UCSD-AML1 (cell line): ENCODE measurements around the gene POFUT2.

ENCODE experiments used
- DNase-seq: peaks from one replicate; lab custom pipeline; 2025; ENCODE audit not compliant: unreplicated experiment; lab: John Stamatoyannopoulos, UW

POFUT2 gene

GRCh38 chr21:45283611-45284455 lies 3.9 kb downstream of the POFUT2 start:
- DNase-seq: no peak

- no peak for DNase-seq
These were observed 4.6 kb downstream of the POFUT2 start for GRCh38 chr21:45283035-45283610.

DNA sequence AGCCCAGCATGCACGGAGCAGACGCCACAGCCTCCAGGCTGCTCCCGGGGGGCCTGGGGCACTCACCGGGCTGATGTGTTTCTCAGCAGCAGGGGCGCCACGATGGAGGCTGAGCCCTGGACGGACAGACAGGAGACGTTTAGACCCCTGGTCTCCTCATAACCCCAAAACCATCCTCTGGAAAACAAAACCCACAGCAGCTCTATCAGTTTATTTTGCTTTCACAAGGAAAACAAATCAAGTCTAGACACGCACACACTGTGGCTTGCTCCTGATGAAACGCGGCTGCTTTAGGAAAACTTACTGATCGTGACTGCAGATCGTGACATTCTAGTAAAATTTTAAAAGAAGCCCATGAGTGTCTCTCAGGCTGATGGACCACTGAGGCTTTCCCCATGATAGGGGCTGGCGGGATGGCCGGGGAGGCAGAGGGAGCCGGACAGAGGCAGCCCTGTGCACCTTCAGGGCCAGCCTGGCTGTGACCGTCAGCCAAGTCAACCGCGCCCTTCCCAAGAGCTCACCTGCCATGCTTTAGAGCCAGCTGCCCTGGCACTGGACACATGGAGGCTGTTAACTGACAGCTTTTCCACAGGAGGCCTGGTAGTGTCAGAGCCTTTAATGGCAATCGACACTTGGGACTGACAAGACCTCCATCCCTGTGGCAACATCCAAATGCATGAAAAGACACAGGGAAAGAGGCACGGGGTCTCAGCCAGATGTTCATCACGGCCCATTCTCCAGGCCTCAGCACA lies 5.2 kb downstream of the POFUT2 start:
- no peak for DNase-seq

DNA sequence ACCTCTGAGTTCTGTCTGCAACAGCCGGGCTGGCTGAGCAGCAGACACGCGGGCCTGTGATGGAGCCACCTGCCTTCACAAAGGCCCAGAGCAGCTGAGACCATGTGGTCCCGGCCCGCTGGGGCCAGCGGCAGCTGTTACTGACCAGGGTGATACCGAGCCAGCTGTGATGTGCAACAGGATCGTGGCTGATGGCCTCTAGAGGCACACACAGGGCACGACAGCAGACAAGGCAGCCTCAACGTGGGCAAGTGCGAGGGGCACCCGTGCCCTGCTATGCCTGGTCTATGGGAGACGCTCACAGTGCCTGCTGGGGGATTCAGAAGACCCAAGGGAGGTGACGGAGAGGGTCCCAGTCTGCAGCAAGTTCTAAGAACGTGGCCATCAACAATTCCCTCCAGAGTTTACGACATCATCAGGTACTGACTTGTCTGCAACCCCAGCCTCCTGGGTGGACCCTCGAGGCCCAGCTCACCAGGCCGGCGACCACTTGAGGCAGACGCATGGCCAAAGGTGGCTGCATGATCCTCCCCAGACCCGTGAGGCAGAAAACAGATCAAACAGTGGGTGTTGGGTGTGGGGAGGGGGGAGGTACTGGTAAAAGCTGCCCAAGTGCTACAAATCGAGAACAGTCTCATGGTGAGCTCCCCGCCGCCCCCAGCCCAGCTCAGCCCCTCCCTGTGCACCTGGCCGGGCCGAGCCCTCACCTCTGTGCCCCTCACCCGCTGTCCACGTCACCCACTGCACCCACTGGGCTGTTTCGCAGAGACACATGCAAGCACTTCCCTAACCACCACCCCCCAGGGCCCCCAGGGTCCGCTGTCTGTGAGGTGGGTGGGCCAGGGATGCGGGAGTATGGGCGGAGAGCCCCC lies 6.0 kb downstream of the POFUT2 start:
- no peak for DNase-seq

DNA sequence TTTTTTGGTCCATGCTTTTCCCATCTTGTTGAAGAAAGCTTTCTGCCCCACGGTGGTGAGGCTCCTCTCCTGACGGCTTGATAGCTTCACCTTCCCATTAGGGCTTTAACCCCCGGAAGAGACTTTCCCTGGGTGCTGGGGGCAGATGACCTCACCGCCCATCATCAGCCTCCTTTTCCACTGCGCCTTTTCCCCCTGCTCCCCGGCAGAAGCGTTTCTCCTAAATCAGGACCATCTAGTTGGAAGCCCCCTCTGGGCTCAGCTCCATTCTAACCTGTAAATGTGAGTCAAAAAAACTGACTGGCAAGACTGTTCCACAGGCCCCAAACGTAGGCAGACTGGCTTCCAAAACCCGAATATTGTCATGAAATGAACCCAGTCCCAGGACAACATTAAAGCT lies 6.7 kb downstream of the POFUT2 start:
- no peak for DNase-seq

DNA sequence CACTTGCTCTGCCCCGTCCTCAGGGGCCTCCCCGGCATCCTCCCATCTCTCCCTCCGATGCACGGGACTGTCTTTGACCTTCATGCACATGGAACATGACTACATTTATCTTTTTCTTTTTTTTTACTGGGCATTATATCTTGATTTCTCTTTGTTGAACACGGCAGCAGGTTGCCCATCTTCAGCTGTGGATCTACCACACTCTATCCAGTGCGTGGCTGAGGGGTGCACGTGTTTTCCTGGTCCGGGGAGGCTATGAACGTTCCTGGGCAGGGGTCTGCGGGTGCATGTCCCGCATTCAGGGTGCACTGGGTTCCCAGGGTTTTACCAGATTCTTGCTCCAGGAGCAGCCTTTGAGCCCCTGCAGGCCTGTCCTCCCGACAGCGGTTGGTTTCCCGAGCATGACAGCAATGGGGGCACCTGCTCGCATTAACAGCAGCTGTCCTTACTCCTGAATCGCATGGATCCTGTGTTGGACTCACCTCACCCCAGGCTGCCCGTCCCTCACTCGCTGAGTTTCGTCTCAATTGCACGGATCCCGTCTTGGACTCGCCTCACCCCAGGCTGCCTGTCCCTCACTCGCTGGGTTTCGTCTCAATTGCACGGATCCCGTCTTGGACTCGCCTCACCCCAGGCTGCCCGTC lies 7.4 kb downstream of the POFUT2 start:
- DNase-seq: no peak

DNA sequence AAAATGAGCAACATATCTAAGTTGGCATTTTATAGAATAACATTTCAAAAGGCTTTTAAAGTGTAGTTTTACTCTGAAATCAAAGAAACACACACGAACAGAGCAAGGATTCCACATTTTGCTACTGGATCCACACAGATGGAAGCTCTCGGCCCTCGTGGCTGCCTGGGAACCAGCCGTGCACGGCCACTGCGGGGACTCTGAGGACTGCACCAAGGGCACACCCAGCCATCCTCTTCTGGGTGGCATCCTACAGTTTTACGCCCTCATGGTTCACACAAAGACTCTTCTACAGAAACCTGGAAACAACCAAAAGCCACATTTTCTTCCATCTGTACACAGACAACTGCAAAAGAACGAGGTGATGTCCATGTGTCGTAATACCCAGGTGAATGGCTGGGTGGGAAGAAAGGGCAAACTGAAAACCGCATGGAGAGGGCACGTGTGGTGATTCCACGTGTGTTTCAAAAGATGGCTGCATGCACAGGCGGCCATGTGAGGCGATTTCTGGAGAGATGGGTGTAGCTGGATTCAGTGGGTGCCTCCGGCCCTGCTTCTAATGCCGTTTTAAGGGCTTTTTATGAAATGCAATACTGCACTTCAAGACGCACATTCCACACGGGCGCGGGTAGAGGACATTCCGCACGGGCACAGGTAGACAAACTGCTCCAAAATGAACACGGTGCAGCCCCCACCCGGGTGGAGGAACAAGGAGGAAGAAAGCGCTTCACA lies 8.1 kb downstream of the POFUT2 start:
- no peak for DNase-seq

DNA sequence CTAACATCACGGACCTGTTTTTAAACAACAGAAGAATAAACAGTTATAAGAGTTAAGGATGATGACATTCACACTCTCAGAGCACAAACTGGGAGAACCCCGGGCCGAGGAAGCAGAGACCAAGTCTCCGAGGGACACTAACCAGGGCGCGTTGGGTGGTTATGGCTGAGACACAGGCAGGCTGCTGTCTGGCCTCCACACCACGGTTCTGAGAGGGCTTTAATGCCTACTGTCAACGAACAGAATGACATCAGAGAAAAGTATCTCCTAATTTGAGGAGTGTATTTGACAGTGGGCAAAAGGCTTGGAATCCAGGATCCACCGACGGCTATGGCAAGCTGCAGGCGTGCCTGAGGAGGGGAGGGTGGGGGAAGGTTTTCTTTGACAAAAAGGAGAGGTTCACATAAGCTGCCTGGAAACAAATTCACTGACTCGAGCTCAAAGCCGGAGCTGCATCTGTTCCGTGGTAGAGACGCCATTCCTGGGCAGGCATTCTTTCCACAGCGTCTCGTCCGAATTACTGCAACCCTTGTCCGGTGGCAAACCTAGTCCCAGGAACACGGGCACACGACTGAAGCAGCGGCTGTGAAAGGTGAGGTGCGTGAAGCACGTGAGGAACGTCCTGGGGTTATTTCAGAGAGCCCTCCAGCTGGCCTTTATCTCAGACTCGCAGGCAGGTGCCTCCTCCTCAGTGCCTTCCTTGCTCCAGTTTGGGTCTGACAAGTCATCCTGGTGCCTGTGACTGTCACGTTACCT lies 9.4 kb downstream of the POFUT2 start:
- no peak for DNase-seq

DNA sequence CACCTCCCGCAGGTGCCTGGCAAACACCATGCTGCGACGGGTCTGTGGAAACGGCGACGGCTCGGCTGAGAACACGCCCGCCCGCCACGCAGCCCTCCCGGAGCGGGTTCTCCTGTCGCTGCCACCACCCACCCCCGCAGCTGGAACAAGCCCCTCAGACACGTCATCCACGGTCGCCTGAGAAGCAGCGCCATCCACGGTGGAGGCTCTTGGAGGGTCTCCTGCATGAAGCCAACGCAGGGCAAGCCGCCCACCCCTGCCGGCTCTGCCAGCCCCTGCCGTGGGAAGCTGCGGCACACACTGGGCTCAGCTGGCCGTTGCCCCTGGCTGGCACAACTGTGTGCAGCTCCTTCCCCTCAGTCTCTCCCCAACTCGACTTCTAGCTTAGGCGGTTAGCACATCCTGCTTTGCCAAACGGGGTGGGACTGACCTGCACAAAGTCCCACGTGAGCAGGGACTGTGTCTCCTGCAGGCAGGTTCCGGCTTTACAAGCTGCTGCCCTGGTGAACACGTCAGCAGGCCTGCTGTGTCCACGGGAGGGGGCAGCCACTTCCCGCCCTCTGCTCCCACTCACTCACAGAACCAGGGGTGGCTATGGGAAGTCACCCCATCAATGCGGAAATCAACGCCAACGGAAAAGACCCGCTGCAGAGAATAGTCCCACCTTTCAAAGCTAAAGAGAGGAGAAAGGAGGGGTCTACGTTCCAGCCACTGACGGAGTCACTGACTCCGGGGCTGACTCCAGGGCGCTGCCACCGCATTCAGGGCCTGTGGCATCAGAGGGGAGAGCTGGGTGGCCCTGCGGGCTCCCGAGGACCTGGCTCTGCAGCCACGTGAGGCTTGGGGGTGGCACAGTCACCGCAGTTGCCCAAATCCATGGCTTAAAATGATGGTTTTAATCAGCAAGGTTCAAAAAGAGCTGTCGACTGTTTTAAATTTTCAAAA lies 10.3 kb downstream of the POFUT2 start:
- no peak for DNase-seq

GRCh38 chr21:45276596-45276995 lies 11.1 kb downstream of the POFUT2 start:
- no peak for DNase-seq

GRCh38 chr21:45270306-45270821 lies 17.3 kb downstream of the POFUT2 start:
- DNase-seq: no peak

DNA sequence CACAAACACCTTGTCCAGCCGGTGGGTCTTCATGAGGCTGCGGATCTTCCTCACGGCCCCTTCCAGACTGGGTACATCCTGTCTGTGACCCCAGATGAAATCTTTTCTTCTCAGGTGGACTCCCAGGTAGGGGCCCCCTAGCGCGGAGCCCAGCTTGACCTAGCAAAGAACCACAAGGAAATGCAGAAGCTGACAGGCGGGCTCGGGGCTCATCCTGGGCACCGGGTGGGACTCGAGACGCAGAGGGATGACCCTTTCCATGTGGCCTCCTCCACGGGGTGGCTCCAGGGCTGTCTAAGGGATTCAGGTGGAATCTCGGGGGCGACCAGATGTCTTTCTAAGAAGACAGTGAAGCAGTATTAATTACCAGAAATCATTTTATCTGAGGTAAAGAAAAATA lies 17.8 kb downstream of the POFUT2 start:
- no peak for DNase-seq

DNA sequence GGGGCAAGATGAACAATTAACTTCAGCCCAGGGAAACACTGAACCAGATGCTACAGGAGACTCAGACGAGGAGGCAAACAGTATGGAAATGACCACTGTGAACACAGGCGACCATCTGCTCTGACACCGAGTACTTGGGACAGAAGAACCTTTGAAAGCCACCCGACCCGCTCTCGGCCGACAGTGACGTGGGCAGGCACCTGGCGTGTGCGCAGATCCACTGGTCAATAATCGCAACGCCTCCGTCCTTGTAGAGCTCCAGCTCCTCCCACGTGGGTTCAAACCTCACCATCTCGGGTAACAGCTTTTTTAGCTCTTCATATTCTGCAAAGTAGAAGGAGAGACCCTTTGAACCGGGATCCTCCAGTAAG lies 20.3 kb downstream of the POFUT2 start:
- no peak for DNase-seq

- no peak for DNase-seq
These were observed 20.9 kb downstream of the POFUT2 start for GRCh38 chr21:45266518-45267389.

DNA sequence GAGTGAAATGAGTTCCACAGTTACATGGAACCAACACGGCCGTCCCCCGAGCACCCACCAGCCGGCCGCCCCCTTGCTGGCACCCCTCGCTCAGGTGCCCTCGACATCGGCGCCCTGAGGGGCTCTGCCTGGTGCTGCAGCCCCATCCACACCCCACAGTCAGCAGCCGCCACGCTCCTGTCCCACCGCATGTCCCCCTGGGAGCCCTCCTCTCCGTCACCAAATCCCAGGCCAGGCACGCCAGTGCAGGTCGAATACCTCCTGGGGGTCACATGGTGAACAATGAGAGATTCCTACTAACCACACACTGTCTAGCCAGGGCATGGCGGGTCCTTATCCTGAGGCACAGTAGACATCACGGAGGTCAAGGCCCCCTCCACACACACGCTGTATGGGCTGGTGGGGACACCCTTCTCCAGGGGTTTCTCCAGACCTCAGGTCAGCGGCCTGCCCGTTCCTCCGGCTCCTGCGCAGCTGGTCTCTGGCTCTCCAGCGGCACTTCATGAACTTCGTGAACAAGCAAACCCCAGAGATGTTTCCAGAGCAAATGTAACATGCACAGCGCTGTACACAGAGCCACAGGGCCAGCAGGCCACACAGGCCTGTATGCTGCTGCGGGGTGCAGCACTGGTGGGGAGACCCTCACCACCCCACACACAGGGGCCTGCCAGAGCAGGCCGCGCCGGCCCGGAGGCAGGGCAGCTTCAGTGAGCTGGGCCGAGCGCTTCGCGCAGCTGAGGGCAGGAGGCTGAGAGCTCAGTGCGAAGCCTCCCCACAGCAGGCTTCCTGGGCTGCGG lies 21.8 kb downstream of the POFUT2 start:
- DNase-seq: no peak

- DNase-seq: no peak
These were observed 22.7 kb downstream of the POFUT2 start for GRCh38 chr21:45264912-45265515.
